GM18909 (cell line): ENCODE measurements around the gene HMCN1.
"Not testable (repeated sequence)": the region's sequence is repeated elsewhere in the genome, so short reads cannot be mapped to it uniquely, and the experiment has no call there.

Experiments used
- ATAC-seq: cut with Tn5 transposase; IDR thresholded peaks from one replicate; pipeline ENCODE4 v1.9.1; 2021; ENCODE audit warnings: mild to moderate bottlenecking; ENCODE audit not compliant: unreplicated experiment, poor library complexity

HMCN1 gene

GRCh38 chr1:186118724-186119123 is 384.5 kb downstream of the HMCN1 start:
- no peak for ATAC-seq

- ATAC-seq = no peak
These were observed 388.6 kb downstream of the HMCN1 start for GRCh38 chr1:186122837-186123236.

- ATAC-seq = no peak
These were observed 390.8 kb downstream of the HMCN1 start for GRCh38 chr1:186125035-186125434.

DNA sequence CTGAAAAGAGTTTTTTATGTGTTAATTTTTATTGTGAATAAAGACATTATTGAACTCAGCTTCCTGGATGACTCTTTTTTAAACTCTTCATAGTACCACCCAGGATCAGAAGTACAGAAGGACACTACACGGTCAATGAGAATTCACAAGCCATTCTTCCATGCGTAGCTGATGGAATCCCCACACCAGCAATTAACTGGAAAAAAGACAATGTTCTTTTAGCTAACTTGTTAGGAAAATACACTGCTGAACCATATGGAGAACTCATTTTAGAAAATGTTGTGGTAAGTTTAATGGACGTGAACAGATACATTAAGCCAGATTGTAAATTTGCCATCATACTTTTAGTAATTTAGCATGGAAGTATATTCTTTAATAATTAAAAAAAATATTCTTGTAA is 391.3 kb downstream of the HMCN1 start:
- no peak for ATAC-seq

GRCh38 chr1:186129758-186130157 is 395.6 kb downstream of the HMCN1 start:
- no peak for ATAC-seq

- ATAC-seq = no peak
These were observed 404.9 kb downstream of the HMCN1 start for GRCh38 chr1:186139115-186139514.

GRCh38 chr1:186139701-186140100 is 405.5 kb downstream of the HMCN1 start:
- ATAC-seq = no peak

GRCh38 chr1:186142159-186142558 is 408.0 kb downstream of the HMCN1 start:
- no peak for ATAC-seq

DNA sequence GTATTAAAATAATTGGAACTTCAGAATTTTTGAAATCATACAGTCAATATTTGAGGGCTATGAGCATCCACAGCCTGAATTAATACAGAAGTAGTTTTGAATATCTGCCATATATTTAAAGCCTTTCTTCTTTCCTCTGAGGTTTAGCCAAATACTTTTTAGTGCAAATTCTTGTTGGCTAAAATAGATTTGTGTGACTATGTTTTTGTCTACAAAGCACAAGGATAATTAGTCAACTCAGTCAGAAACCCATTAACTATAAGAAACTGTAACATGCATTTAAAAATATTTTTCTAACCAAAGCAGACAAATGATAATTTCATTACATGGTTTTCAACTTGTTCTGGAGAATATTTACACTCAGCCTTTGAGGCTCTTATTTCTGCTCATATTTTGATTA is 408.7 kb downstream of the HMCN1 start:
- no peak for ATAC-seq

DNA sequence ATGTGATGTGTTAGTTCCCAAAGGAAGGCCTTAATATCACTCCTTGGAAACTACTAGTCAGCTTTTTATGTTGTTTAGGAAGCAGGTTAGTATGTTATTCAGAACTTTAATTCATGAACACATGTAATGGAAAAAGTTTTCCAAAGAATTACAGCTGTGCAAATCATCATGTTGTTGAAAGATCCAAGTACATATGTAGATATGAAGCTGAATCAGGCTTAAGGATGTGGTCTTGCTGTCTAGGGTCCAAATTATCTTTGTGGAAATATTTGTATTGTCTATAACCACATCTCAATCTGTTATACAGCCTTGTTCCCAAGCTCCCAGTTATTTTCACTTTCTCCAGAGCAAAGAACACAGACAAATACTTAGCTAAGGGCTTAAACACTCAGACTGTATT is 409.3 kb downstream of the HMCN1 start:
- no peak for ATAC-seq

GRCh38 chr1:186144505-186144904 is 410.3 kb downstream of the HMCN1 start:
- ATAC-seq = peak; percentile 41

DNA sequence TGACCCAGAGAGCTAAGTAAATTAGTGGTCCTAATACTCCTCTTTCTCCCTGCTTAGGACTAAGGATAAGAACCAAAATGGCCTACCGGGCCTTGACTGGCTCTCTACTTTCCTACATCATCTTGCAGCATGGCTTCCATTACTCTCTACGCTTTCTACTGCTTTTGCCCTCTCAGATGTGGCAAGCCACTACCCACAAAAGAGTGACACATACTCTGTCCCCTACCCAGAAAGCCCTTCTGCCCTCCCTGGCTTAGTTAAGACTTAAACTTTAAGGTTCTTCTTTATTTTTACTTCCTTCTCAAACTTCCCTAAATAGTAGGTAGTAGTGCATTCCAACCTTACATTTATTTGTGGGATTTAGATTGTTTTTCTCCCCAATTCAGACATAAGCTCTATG is 412.8 kb downstream of the HMCN1 start:
- ATAC-seq = no peak

GRCh38 chr1:186149591-186149990 is 415.4 kb downstream of the HMCN1 start:
- no peak for ATAC-seq

- ATAC-seq = no peak
These were observed 418.0 kb downstream of the HMCN1 start for GRCh38 chr1:186152227-186152619.

- no peak for ATAC-seq
These were observed 418.5 kb downstream of the HMCN1 start for GRCh38 chr1:186152620-186153239.

- no peak for ATAC-seq
These were observed 420.5 kb downstream of the HMCN1 start for GRCh38 chr1:186154651-186155050.

DNA sequence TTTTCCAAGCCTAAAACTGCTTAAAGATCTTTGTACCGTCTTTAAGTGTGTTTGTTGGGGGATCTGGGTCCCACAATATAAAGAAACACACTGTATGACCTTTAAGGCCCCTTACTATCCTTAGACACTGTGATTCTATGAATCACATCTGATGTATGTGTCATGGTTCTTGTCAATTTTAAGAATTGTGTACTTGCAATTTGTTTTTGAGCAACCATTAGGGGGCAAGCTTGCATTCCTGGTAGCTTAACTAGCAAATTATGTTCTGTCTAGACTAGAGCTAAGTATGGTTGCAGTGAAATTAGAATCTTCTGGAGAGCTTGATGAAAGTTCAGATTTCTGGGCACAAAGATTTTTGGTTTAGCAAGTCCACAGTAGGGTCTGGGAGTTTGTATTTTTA is 421.4 kb downstream of the HMCN1 start:
- peak; percentile 85 for ATAC-seq

DNA sequence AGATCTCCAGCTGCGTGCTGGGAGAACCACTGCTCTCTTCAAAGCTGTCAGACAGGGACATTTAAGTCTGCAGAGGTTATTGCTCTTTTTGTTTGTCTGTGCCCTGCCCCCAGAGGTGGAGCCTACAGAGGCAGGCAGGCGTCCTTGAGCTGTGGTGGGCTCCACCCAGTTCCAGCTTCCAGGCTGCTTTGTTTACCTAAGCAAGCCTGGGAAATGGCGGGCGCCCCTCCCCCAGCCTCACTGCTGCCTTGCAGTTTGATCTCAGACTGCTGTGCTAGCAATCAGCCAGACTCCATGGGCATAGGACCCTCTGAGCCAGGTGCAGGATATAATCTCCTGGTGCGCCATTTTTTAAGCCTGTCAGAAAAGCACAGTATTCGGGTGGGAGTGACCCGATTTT is 428.7 kb downstream of the HMCN1 start:
- not testable (repeated sequence) for ATAC-seq

GRCh38 chr1:186164773-186165172 is 430.6 kb downstream of the HMCN1 start:
- no peak for ATAC-seq

- ATAC-seq = no peak
These were observed 431.1 kb downstream of the HMCN1 start for GRCh38 chr1:186165303-186165702.

DNA sequence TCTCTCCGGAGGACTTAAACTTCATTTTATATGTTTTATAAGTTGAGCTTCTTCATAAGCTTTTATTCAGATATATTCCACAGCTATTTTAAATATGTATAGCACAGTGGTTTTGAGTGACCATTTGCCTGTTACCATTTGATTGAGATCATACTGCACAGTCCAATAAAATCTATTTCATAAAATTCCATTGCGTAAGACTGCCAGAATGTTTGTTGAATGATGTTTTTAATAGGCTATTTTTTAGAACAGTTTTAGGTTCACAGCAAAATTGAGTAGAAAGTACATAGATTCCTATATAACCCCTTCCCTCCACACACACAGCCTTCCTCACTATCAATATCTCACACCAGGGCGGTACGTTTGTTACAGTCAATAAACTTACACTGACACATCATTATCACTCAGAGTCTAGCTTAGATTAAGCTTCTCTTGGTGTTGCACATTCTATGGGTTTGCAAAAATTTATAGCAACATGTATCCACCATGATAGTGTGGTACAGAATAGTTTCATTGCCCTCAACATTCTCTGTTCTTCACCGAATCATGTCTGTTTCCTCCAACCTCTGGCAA is 433.0 kb downstream of the HMCN1 start:
- no peak for ATAC-seq

DNA sequence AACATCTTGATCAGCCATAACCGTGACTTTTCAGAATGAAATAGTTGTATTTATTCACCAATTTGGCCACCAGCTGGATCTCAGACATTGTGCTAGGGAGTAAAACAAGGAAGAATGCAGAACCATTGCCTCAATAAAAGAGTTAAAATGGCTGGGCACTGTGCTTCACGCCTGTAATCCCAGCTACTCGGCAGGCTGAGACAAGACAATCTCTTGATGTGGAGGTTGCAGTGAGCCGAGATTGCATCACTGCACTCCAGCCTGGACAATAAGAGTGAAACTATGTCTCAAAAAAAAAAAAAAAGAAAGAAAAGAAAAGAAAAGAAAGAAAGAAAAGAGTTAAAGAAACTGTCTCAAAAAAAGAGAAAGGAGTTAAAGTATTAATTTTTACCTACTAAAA is 441.4 kb downstream of the HMCN1 start:
- ATAC-seq = no peak
